ENCODE data around the gene SEZ6. TPM values are rescaled to one million over a fixed set of nuclear protein-coding genes. Genes with fewer than 3 reads are reported as not detected.

SEZ6 gene
- total and polyA plus RNA-seq, 2 donors from 2014 or later: not detected

DNA sequence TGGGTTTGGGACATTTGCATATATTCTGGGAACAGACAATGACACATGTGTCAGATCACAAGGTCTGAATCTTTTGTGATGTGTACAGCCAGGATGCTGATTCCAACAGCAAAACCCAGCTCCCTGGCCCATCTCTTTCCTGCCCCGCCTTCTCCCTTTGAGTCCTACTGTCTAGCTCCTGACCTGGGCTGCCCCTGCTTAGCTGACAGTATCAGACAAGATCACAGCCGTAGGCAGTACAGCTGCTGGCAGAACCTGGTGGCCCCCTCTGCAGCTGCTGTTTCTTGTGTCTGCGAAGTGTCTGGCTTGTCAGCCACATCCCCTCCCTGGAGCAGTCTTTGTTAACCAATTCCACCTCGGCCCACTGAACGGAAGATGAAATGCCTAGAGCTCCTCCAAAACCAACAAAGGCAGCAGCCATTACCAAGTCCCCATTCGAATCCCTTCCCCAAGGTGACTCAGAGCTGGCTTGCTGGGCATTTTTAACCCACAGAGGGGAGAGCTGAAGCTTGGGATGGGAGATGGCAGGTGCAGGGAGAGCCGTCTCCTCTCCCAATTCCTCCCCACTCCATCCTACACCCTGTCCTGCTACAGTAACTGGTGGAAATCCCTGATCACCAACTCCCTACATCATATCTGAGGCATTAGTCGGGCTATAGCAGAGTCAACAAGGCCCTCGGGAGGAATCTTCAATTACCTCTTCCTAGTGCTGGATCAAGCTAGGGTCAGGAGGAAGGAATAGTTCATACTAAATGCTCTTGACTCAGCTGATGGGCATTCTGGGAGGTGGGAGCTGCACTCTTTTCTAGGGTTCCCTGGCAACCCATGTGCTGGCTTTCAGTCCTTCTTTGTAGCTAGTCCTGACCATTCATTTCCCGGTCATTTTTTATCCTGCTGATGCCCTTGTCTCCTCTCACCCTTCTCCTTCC lies 42.9 kb upstream of the SEZ6 start:
- TF ChIP-seq, protein P1, sequence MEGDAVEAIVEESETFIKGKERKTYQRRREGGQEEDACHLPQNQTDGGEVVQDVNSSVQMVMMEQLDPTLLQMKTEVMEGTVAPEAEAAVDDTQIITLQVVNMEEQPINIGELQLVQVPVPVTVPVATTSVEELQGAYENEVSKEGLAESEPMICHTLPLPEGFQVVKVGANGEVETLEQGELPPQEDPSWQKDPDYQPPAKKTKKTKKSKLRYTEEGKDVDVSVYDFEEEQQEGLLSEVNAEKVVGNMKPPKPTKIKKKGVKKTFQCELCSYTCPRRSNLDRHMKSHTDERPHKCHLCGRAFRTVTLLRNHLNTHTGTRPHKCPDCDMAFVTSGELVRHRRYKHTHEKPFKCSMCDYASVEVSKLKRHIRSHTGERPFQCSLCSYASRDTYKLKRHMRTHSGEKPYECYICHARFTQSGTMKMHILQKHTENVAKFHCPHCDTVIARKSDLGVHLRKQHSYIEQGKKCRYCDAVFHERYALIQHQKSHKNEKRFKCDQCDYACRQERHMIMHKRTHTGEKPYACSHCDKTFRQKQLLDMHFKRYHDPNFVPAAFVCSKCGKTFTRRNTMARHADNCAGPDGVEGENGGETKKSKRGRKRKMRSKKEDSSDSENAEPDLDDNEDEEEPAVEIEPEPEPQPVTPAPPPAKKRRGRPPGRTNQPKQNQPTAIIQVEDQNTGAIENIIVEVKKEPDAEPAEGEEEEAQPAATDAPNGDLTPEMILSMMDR (IDR thresholded peaks at IDR 0.05; ENCODE audit: borderline replicate concordance, extremely low read depth, insufficient read depth): no peak
- no peak overlapping the region for H3K4me3 ChIP-seq (ENCODE audit: low read length in 3 of 3)
- H3K9me3 ChIP-seq (ENCODE audit: control insufficient read depth in 2 of 3, insufficient read depth in 1 of 3, low read length in 3 of 3): no peaks in the 10 kb centered on the region
- H3K4me1 ChIP-seq (ENCODE audit: control insufficient read depth in 2 of 3, insufficient read depth in 2 of 3, low read depth in 1 of 3, low read length in 3 of 3): peaks cover 0 to 7% (median 0%) of the 10 kb centered on the region in 3 donors
- peaks cover 0 to 2% (median 0%) of the 10 kb centered on the region in 3 donors for H3K36me3 ChIP-seq (ENCODE audit: control insufficient read depth in 2 of 3, insufficient read depth in 3 of 3, low read length in 3 of 3)
- no peak overlapping the region for H3K27ac ChIP-seq (ENCODE audit: low read depth in 2 of 2, low read length in 2 of 2)
- DNase-seq (peak in 4 of 5 donors; percentile 36 to 64 (median 40)), FAIRE-seq (no peak)
- intact Hi-C loops (cut with DNase I): no loop called here
- no peak overlapping the region for H3K9ac ChIP-seq (ENCODE audit: low read length in 3 of 3)
- H3K27me3 ChIP-seq (ENCODE audit: control insufficient read depth, insufficient read depth, low read length): no peaks in the 10 kb centered on the region

DNA sequence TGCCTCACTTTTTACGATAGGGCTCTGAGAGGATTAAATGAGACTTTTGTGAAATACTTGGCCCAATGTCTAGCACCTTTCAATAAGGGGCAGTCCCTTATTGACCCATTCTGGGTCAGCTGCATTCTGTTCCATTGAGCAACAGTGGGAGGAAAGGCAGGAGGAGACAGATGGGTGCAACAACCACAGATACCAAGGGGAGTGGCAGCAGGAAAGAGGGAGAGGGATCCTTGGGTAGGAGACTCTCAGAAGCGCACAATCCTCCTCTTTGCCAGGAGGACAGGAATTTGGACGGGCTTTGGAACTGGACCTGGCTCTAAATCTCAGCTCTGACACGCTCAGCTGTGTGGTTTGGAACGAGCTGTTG lies 40.6 kb upstream of the SEZ6 start:
- H3K36me3 ChIP-seq (ENCODE audit: control insufficient read depth in 2 of 3, insufficient read depth in 3 of 3, low read length in 3 of 3): peaks cover 0 to 2% (median 0%) of the 10 kb centered on the region in 3 donors
- H3K4me3 ChIP-seq (ENCODE audit: low read length in 3 of 3): peak overlapping the region in 1 of 3 donors; percentile 8
- intact Hi-C loops (cut with DNase I): no loop called here
- no peak for FAIRE-seq
- TF ChIP-seq, protein P1 (IDR thresholded peaks at IDR 0.05; ENCODE audit: borderline replicate concordance, extremely low read depth, insufficient read depth): no peak
- no peak overlapping the region for H3K9ac ChIP-seq (ENCODE audit: low read length in 3 of 3)
- H3K9me3 ChIP-seq (ENCODE audit: control insufficient read depth in 2 of 3, insufficient read depth in 1 of 3, low read length in 3 of 3): no peaks in the 10 kb centered on the region
- no peak overlapping the region for H3K27ac ChIP-seq (ENCODE audit: low read depth in 2 of 2, low read length in 2 of 2)
- H3K4me1 ChIP-seq (ENCODE audit: control insufficient read depth in 2 of 3, insufficient read depth in 2 of 3, low read depth in 1 of 3, low read length in 3 of 3): peaks cover 0 to 12% (median 7%) of the 10 kb centered on the region in 3 donors
- no peaks in the 10 kb centered on the region for H3K27me3 ChIP-seq (ENCODE audit: control insufficient read depth, insufficient read depth, low read length)
- DNase-seq: no peak

DNA sequence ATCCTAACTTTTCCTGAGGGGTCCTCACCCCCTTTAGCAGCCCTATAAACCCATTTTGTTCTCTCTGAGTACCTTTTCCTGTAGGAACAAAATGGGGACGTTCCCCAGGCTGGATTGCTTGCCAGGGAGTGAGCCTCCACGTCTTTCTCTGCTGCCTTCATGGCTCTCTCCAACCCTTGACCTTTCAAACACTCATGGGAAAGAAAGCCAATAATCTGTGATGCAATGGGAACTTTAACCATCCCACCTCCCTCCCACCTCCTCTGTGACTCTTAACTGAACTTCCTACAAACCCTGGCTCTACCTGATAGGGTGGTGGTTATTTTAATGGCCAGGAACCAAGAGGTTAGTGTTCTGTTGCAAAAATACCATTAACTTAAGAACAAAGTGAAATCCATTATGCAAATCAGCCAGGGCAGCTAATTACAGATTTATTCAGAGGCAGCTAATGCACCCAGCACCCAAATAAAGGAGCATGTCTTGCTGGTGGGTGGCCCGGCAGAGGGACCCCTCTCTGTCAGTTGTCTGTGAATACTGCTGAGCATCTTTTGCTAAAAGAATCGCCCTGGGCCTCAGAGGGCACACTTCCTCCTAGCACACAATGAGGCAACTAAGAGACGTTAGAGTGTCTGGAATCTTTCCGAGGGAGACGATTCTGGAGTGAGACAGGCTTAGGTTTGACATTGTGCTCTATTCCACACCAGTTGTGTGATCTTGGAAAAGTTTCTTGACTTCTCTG lies 40.1 kb upstream of the SEZ6 start:
- Histone ChIP-seq H3K4me3 (ENCODE audit: low read length in 3 of 3) (peak overlapping the region in 1 of 3 donors; percentile 8), H3K36me3 (ENCODE audit: control insufficient read depth in 2 of 3, insufficient read depth in 3 of 3, low read length in 3 of 3) (peaks cover 0 to 2% (median 0%) of the 10 kb centered on the region in 3 donors), H3K9me3 (ENCODE audit: control insufficient read depth in 2 of 3, insufficient read depth in 1 of 3, low read length in 3 of 3) (no peaks in the 10 kb centered on the region), H3K9ac (ENCODE audit: low read length in 3 of 3) (no peak overlapping the region), H3K4me1 (ENCODE audit: control insufficient read depth in 2 of 3, insufficient read depth in 2 of 3, low read depth in 1 of 3, low read length in 3 of 3) (peaks cover 0 to 12% (median 7%) of the 10 kb centered on the region in 3 donors), H3K27me3 (ENCODE audit: control insufficient read depth, insufficient read depth, low read length) (no peaks in the 10 kb centered on the region), H3K27ac (ENCODE audit: low read depth in 2 of 2, low read length in 2 of 2) (no peak overlapping the region)
- DNase-seq: no peak
- FAIRE-seq: no peak
- intact Hi-C loops (cut with DNase I): no loop called here
- TF ChIP-seq, protein P1 (IDR thresholded peaks at IDR 0.05; ENCODE audit: borderline replicate concordance, extremely low read depth, insufficient read depth): no peak
